Measurements from ENCODE around the gene ASAP2.

ASAP2 gene

DNA sequence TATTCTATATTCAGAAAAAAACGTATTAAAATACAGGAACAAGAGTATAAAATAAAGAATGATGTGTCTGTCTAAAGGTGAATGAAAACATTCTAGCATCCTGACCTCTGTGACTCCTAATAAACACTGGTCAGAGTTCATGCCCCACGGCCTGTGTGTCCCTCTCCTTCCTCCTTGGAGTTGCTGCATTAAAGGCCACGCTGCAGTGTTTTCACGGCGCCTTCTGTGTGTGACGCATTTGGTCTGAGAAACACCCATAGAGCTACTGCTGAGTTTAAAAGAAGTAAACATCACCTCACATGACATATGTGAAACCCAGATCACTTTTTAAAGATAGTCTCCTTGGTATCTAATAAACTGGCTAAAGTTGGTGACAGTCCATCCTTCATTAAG, 126.2 kb downstream of the ASAP2 start:
- Mint-ChIP-seq H3K27me3 (no peaks in the 10 kb centered on the region), H3K36me3 (no peaks in the 10 kb centered on the region), H3K4me1 (peaks cover 29 to 32% of the 10 kb centered on the region in 2 donors), H3K27ac (no peak overlapping the region), H3K4me3 (no peak overlapping the region), H3K9me3 (peaks cover 0 to 2% of the 10 kb centered on the region in 2 donors)
- ATAC-seq (replicated peaks) (no peak), DNase-seq (no peak)

GRCh38 chr2:9333591-9334171, 127.1 kb downstream of the ASAP2 start:
- no peak overlapping the region for H3K27ac Mint-ChIP-seq

GRCh38 chr2:9334761-9335160, 128.1 kb downstream of the ASAP2 start:
- ATAC-seq (replicated peaks) (no peak), DNase-seq (no peak)
- Mint-ChIP-seq H3K4me3 (no peak overlapping the region), H3K27ac (no peak overlapping the region), H3K9me3 (peaks cover 0 to 3% of the 10 kb centered on the region in 2 donors), H3K4me1 (peaks cover 26 to 27% of the 10 kb centered on the region in 2 donors), H3K27me3 (no peaks in the 10 kb centered on the region), H3K36me3 (no peaks in the 10 kb centered on the region)

More at GRCh38 chr2:9333591-9334171, 127.1 kb downstream of the ASAP2 start:
- Mint-ChIP-seq H3K4me3 (no peak overlapping the region), H3K36me3 (no peaks in the 10 kb centered on the region), H3K9me3 (peaks cover 0 to 3% of the 10 kb centered on the region in 2 donors), H3K27me3 (no peaks in the 10 kb centered on the region), H3K4me1 (peaks cover 27 to 32% of the 10 kb centered on the region in 2 donors)
- peak; percentile 21 to 36 for ATAC-seq (replicated peaks)
- no peak for DNase-seq

DNA sequence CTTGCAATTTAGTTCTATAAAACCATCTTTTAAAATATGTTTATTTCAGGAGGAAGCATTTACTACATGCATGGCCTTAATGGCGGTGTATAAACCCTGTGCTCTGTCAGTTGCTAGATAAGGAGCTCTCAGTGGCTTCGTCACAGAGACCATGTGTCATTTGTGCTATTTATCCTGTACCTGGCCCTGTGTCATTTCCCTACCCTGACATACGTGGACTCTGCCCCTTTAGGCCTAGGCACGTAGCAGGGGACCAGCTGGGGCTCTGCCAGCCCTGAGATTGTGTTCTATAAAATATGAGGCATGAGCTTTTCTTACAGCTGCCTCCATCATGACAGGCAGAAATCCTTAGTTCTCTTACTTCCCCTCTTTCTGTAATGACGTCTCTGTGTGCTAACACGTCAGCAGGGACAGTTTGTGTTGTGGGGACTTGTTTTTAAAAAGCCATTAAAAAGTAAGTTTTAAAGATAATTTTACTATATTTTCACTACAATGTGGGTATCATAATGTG, 128.8 kb downstream of the ASAP2 start:
- Mint-ChIP-seq H3K4me1 (peaks cover 20 to 22% of the 10 kb centered on the region in 2 donors), H3K9me3 (peaks cover 0 to 3% of the 10 kb centered on the region in 2 donors), H3K27me3 (no peaks in the 10 kb centered on the region), H3K27ac (no peak overlapping the region), H3K36me3 (no peaks in the 10 kb centered on the region), H3K4me3 (no peak overlapping the region)
- ATAC-seq (replicated peaks) (no peak), DNase-seq (no peak)

DNA sequence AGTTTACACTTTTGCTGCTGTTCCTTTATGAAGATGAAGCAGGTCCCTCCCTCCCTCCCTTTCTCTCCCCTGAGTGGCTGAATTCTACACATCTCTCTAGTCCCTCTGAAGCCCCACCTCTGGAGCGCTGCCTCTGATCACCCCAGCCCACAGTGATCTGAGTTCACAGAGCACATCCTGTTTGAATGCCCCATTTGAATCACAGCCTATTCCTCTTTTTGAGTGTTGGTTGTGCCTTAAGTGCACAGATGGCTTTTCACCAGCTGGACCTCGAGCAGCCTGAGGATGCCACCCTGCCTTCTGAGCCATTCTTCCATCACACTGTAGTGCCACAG, 129.6 kb downstream of the ASAP2 start:
- ATAC-seq (replicated peaks) (peak; percentile 97 to 99), DNase-seq (peak; percentile 36)
- Mint-ChIP-seq H3K4me3 (no peak overlapping the region), H3K4me1 (peaks cover 12 to 16% of the 10 kb centered on the region in 2 donors), H3K36me3 (no peaks in the 10 kb centered on the region), H3K9me3 (peaks cover 0 to 3% of the 10 kb centered on the region in 2 donors), H3K27me3 (no peaks in the 10 kb centered on the region), H3K27ac (no peak overlapping the region)

DNA sequence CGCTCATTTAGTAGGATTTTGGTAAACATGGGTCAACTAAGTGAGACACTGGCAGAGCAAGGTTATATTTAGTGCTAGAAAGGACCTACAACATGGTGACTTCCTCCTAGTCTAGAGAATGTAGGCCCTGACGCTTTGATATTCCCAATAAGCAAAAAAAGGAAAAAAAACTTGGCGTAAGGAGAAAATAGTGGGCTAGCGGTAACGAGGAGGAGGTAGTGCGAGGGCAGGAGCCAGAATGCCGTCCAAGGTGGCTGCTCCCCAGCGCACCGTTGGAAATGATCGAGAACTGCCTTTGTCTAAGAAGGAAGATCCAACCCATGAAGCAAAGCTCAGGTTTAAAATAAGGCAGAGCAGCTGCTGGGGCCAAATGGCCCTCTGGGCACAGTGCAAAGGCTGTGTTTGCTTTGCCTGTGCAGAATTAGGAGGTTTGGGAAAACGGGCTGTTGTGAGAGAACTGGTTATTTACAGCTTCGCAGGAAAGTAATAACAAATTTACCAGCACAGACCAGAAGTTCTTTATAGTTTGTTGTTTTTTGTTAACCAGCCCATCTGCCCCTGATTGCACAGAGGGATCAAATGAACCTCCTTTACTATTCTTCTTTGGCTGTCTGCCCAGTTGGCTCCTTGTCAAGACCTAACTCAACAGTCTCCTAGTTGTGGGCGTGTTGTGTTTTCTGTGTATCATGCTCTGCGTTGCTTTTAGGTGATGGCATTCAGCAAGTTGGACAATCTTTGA, 130.1 kb downstream of the ASAP2 start:
- DNase-seq = no peak

GRCh38 chr2:9337901-9338300, 131.3 kb downstream of the ASAP2 start:
- H3K4me1 Mint-ChIP-seq = peaks cover 8 to 16% of the 10 kb centered on the region in 2 donors
- DNase-seq (no peak), ATAC-seq (replicated peaks) (no peak)
- peaks cover 0 to 3% of the 10 kb centered on the region in 2 donors for H3K9me3 Mint-ChIP-seq
- no peak overlapping the region for H3K27ac Mint-ChIP-seq
- no peaks in the 10 kb centered on the region for H3K36me3 Mint-ChIP-seq
- H3K4me3 Mint-ChIP-seq = no peak overlapping the region
- no peaks in the 10 kb centered on the region for H3K27me3 Mint-ChIP-seq

More for the DNA sequence above, 130.1 kb downstream of the ASAP2 start:
- no peaks in the 10 kb centered on the region for H3K27me3 Mint-ChIP-seq
- no peak overlapping the region for H3K27ac Mint-ChIP-seq
- ATAC-seq (replicated peaks) = peak in 1 of 2 donors; percentile 3
- peaks cover 8 to 16% of the 10 kb centered on the region in 2 donors for H3K4me1 Mint-ChIP-seq
- H3K9me3 Mint-ChIP-seq = peaks cover 0 to 3% of the 10 kb centered on the region in 2 donors
- no peak overlapping the region for H3K4me3 Mint-ChIP-seq
- no peaks in the 10 kb centered on the region for H3K36me3 Mint-ChIP-seq

- no peaks in the 10 kb centered on the region for H3K36me3 Mint-ChIP-seq
These were observed 134.8 kb downstream of the ASAP2 start for GRCh38 chr2:9341337-9341887.

DNA sequence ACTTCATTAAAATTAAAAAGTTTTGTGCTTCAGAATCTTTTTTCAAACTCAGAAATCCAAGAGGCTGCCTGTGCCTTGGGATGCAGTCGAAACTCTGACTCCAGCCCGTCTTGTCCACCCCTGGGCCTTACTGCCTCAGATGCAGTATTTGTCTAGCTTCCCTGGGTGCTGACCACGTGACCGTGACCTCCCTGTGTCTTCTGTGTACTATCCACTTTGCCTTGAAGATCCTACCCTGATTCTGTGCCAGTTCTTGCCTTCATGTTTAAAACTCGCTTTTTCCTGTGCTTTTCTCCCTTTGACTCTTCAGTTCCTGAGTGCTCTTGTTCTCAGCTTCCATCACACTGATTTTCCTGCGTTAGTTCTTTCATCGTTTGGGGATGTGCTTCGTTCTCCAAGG, 136.0 kb downstream of the ASAP2 start:
- Mint-ChIP-seq H3K4me1 (peaks cover 0 to 2% of the 10 kb centered on the region in 2 donors), H3K9me3 (peaks cover 0 to 2% of the 10 kb centered on the region in 2 donors), H3K27ac (no peak overlapping the region), H3K4me3 (no peak overlapping the region), H3K36me3 (no peaks in the 10 kb centered on the region), H3K27me3 (no peaks in the 10 kb centered on the region)
- DNase-seq (no peak), ATAC-seq (replicated peaks) (no peak)

More at GRCh38 chr2:9341337-9341887, 134.8 kb downstream of the ASAP2 start:
- DNase-seq = no peak
- no peak overlapping the region for H3K4me3 Mint-ChIP-seq
- H3K27ac Mint-ChIP-seq = no peak overlapping the region
- no peak for ATAC-seq (replicated peaks)
- H3K4me1 Mint-ChIP-seq = peaks cover 4% of the 10 kb centered on the region in 2 donors
- H3K9me3 Mint-ChIP-seq = peaks cover 0 to 3% of the 10 kb centered on the region in 2 donors
- H3K27me3 Mint-ChIP-seq = no peaks in the 10 kb centered on the region

- no peak overlapping the region for H3K27ac Mint-ChIP-seq
- no peak for DNase-seq
- no peaks in the 10 kb centered on the region for H3K4me1 Mint-ChIP-seq
- no peaks in the 10 kb centered on the region for H3K36me3 Mint-ChIP-seq
- ATAC-seq (replicated peaks) = no peak
- no peaks in the 10 kb centered on the region for H3K27me3 Mint-ChIP-seq
- no peak overlapping the region for H3K4me3 Mint-ChIP-seq
- no peaks in the 10 kb centered on the region for H3K9me3 Mint-ChIP-seq
These were observed 136.9 kb downstream of the ASAP2 start for GRCh38 chr2:9343524-9343923.

DNA sequence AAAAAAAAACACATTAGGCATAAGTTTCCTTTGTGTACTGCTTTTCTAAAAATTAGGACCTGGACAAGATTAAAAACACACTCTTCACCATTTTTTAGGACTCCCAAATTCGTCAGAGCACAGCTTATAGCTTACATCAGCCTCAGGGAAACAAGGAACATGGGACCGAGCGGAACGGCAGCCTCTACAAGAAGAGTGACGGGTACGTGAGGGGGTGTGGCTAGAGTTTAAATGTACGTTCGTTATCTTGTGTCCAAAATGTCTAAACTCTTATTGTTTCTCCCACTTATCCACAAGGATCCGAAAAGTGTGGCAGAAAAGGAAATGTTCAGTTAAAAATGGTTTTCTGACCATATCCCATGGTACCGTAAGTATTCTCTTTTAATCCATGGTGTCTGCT, 137.8 kb downstream of the ASAP2 start:
- Mint-ChIP-seq H3K4me1 (no peaks in the 10 kb centered on the region), H3K9me3 (no peaks in the 10 kb centered on the region), H3K36me3 (no peaks in the 10 kb centered on the region), H3K27ac (no peak overlapping the region), H3K4me3 (no peak overlapping the region), H3K27me3 (no peaks in the 10 kb centered on the region)
- DNase-seq (no peak), ATAC-seq (replicated peaks) (no peak)

DNA sequence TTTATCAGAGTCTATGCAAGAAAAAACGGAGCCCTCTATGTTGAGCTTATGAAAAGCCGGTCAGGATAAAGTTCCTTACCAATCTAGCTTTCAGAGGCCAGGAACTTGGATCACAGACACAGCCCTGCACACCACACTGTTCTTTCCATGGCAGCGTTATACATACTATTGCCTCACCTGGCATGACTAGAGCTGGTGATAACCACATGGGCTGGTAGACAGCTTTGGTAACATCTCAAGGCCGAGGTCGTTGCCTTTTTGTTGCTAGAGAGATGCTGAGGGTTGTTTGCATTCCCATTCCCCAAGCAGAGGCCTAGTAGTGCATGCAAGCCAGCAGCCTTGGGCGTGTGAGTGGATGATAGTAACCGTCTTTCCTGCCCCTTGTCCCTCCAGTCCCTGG, 138.7 kb downstream of the ASAP2 start:
- no peak for DNase-seq
- no peak overlapping the region for H3K27ac Mint-ChIP-seq
- no peak overlapping the region for H3K4me3 Mint-ChIP-seq
- no peaks in the 10 kb centered on the region for H3K36me3 Mint-ChIP-seq
- H3K4me1 Mint-ChIP-seq = no peaks in the 10 kb centered on the region
- no peak for ATAC-seq (replicated peaks)
- H3K9me3 Mint-ChIP-seq = no peaks in the 10 kb centered on the region
- H3K27me3 Mint-ChIP-seq = no peaks in the 10 kb centered on the region

GRCh38 chr2:9345997-9346396, 139.4 kb downstream of the ASAP2 start:
- ATAC-seq (replicated peaks) = no peak
- Mint-ChIP-seq H3K9me3 (no peaks in the 10 kb centered on the region), H3K4me1 (no peaks in the 10 kb centered on the region), H3K27ac (no peak overlapping the region), H3K27me3 (no peaks in the 10 kb centered on the region), H3K4me3 (no peak overlapping the region), H3K36me3 (no peaks in the 10 kb centered on the region)
- DNase-seq = no peak

- H3K4me1 Mint-ChIP-seq = no peaks in the 10 kb centered on the region
- ATAC-seq (replicated peaks) (no peak), DNase-seq (no peak)
- no peaks in the 10 kb centered on the region for H3K27me3 Mint-ChIP-seq
- no peak overlapping the region for H3K27ac Mint-ChIP-seq
- H3K9me3 Mint-ChIP-seq = no peaks in the 10 kb centered on the region
- no peak overlapping the region for H3K4me3 Mint-ChIP-seq
- no peaks in the 10 kb centered on the region for H3K36me3 Mint-ChIP-seq
These were observed 140.3 kb downstream of the ASAP2 start for GRCh38 chr2:9346885-9347284.

- H3K27me3 Mint-ChIP-seq = no peaks in the 10 kb centered on the region
- H3K27ac Mint-ChIP-seq = no peak overlapping the region
- H3K36me3 Mint-ChIP-seq = no peaks in the 10 kb centered on the region
- ATAC-seq (replicated peaks) (no peak), DNase-seq (no peak)
- H3K4me3 Mint-ChIP-seq = no peak overlapping the region
- no peaks in the 10 kb centered on the region for H3K9me3 Mint-ChIP-seq
- no peaks in the 10 kb centered on the region for H3K4me1 Mint-ChIP-seq
These were observed 140.8 kb downstream of the ASAP2 start for GRCh38 chr2:9347411-9347881.

Measured in stimulated activated naive B cell treated with anti-CD40 and anti-IgM and Interleukin-4, amounts not matched to agents 10 μg/mL and 1 μg/mL and 100 μg/mL, for 72 hours (primary cell).